MM.1S (cell line): ENCODE results near the gene UTP25.

ENCODE experiments used
- DNase-seq: peaks from one replicate; pipeline ENCODE4 v3.0.0-alpha.2; 2015
- H2AFZ ChIP-seq: fragments of 300-600 bp; sonication (generic); 2 replicates; pipeline ENCODE4 v1.6.0; 2016; ENCODE audit warnings: antibody characterized with exemption, low read length
- H3F3A ChIP-seq: fragments of 300-600 bp; sonication (generic); 2 replicates; pipeline ENCODE4 v1.6.1; 2016; ENCODE audit warnings: mild to moderate bottlenecking, antibody characterized with exemption, low read length, moderate library complexity, mixed read lengths; ENCODE audit not compliant: insufficient read depth
- H3K27ac ChIP-seq: fragments of 300-600 bp; sonication (generic); 2 replicates; pipeline ENCODE4 v1.5.1; 2016; ENCODE audit warnings: mild to moderate bottlenecking, low read length
- H3K27me3 ChIP-seq: fragments of 300-600 bp; sonication (generic); replicated peaks from 2 replicates; pipeline ENCODE4 v1.6.0; 2016; ENCODE audit warnings: low read length; ENCODE audit not compliant: insufficient read depth
- H3K36me3 ChIP-seq: fragments of 300-600 bp; sonication (generic); replicated peaks from 2 replicates; pipeline ENCODE4 v1.6.1; 2016; ENCODE audit warnings: mild to moderate bottlenecking, low read length, mixed read lengths; ENCODE audit not compliant: insufficient read depth
- H3K4me1 ChIP-seq: fragments of 300-600 bp; sonication (generic); 2 replicates; pipeline ENCODE4 v1.6.1; 2016; ENCODE audit warnings: low read length, mixed read lengths
- H3K4me2 ChIP-seq: fragments of 300-600 bp; sonication (generic); 2 replicates; pipeline ENCODE4 v1.6.0; 2016; ENCODE audit warnings: low read depth, low read length
- H3K4me3 ChIP-seq: fragments of 300-600 bp; sonication (generic); 2 replicates; pipeline ENCODE4 v1.5.1; 2016; ENCODE audit warnings: low read length, mixed read lengths
- H3K79me2 ChIP-seq: fragments of 300-600 bp; sonication (generic); 2 replicates; pipeline ENCODE4 v1.6.1; 2016; ENCODE audit warnings: mixed run types, low read length, mixed read lengths
- H3K9ac ChIP-seq: fragments of 300-600 bp; sonication (generic); 2 replicates; pipeline ENCODE4 v1.6.1; 2016; ENCODE audit warnings: low read length, mixed read lengths
- H3K9me2 ChIP-seq: fragments of 300-600 bp; sonication (generic); replicated peaks from 2 replicates; pipeline ENCODE4 v1.6.1; 2016; ENCODE audit warnings: mild to moderate bottlenecking, low read length, mixed read lengths; ENCODE audit not compliant: insufficient read depth
- H3K9me3 ChIP-seq: fragments of 300-600 bp; sonication (generic); replicated peaks from 2 replicates; pipeline ENCODE4 v1.6.1; 2016; ENCODE audit warnings: mild to moderate bottlenecking, low read length, mixed read lengths; ENCODE audit not compliant: insufficient read depth
- H4K20me1 ChIP-seq: fragments of 300-600 bp; sonication (generic); 2 replicates; pipeline ENCODE4 v1.6.1; 2016; ENCODE audit warnings: mild to moderate bottlenecking, low read length, moderate library complexity, mixed read lengths; ENCODE audit not compliant: insufficient read depth
- EZH2 ChIP-seq: fragments of 300-600 bp; sonication (generic); optimal IDR thresholded peaks from 2 replicates; pipeline ENCODE3; 2017; ENCODE audit warnings: low read depth, mild to moderate bottlenecking, antibody characterized with exemption, low read length, mixed read lengths
- EZH2phosphoT487 ChIP-seq: fragments of 300-600 bp; sonication (generic); IDR thresholded peaks from 2 replicates; pipeline ENCODE4 v1.6.1; 2018; ENCODE audit warnings: antibody characterized with exemption, low read length
- TF ChIP-seq, protein P1 (sequence below): fragments of 300-600 bp; sonication (generic); IDR thresholded peaks from 2 replicates; pipeline ENCODE4 v1.5.1; 2016; ENCODE audit warnings: antibody characterized with exemption, low read length, mixed read lengths

Gene UTP25

DNA sequence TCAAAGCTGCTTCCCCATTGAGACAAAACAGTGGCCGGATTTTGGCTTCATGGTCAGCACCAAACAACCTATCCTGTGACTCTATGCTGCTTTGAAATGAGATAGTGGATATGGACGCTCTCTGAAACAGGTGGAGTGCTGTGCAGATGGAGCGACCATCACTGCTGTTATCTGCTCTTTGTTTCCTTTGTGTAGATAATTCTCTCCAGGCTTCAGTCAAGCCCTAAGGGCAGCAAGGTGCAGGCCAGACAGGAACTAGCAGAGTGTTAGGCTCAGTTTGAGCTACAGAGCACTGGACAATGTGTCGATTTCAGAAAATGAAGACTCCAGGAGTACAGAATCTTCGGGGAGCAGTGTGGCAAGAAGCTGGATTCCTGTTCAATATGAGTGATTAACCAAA, 17.0 kb upstream of the UTP25 start:
- no peaks in the 10 kb centered on the region for H3K9me3 ChIP-seq
- H4K20me1 ChIP-seq, result no peaks in the 10 kb centered on the region
- H3K4me3 ChIP-seq, result no peak overlapping the region
- H3F3A ChIP-seq, result no peaks in the 10 kb centered on the region
- no peak overlapping the region for H3K27ac ChIP-seq
- no peaks in the 10 kb centered on the region for H3K36me3 ChIP-seq
- H2AFZ ChIP-seq, result no peak overlapping the region
- TF ChIP-seq, protein P1, sequence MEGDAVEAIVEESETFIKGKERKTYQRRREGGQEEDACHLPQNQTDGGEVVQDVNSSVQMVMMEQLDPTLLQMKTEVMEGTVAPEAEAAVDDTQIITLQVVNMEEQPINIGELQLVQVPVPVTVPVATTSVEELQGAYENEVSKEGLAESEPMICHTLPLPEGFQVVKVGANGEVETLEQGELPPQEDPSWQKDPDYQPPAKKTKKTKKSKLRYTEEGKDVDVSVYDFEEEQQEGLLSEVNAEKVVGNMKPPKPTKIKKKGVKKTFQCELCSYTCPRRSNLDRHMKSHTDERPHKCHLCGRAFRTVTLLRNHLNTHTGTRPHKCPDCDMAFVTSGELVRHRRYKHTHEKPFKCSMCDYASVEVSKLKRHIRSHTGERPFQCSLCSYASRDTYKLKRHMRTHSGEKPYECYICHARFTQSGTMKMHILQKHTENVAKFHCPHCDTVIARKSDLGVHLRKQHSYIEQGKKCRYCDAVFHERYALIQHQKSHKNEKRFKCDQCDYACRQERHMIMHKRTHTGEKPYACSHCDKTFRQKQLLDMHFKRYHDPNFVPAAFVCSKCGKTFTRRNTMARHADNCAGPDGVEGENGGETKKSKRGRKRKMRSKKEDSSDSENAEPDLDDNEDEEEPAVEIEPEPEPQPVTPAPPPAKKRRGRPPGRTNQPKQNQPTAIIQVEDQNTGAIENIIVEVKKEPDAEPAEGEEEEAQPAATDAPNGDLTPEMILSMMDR, result no peak
- no peak for TF ChIP-seq EZH2
- no peak for TF ChIP-seq EZH2phosphoT487
- DNase-seq, result no peak
- no peak overlapping the region for H3K4me2 ChIP-seq
- H3K79me2 ChIP-seq, result no peaks in the 10 kb centered on the region
- no peaks in the 10 kb centered on the region for H3K4me1 ChIP-seq
- H3K9ac ChIP-seq, result no peak overlapping the region
- H3K27me3 ChIP-seq, result no peaks in the 10 kb centered on the region
- no peaks in the 10 kb centered on the region for H3K9me2 ChIP-seq

DNA sequence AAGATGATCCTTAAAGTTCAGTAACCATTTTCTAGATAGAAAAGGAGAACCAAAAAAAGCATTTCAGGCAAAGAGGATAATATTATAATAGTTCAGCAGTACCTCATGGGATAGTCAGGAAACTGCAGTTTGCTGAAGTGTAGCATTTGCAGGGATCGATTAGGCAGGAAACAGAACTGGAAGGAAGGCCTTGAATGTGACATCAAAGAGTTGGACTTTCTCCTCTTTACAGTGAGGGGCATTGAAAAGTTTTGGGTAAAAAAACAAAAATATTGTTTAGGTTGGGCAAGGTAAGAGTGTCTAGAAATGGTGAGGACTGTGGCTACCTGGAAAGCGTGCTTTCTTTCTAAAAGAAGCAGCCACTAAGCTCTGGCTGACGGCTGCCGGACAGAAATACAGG, 13.9 kb upstream of the UTP25 start:
- no peaks in the 10 kb centered on the region for H3K79me2 ChIP-seq
- no peaks in the 10 kb centered on the region for H3K9me2 ChIP-seq
- H3F3A ChIP-seq, result no peaks in the 10 kb centered on the region
- no peak overlapping the region for H2AFZ ChIP-seq
- TF ChIP-seq, protein P1, result no peak
- TF ChIP-seq EZH2 (no peak), EZH2phosphoT487 (no peak)
- H3K4me3 ChIP-seq, result no peak overlapping the region
- no peaks in the 10 kb centered on the region for H3K4me1 ChIP-seq
- H3K9ac ChIP-seq, result no peak overlapping the region
- no peak overlapping the region for H3K27ac ChIP-seq
- H3K36me3 ChIP-seq, result no peaks in the 10 kb centered on the region
- H3K4me2 ChIP-seq, result no peak overlapping the region
- DNase-seq, result no peak
- no peaks in the 10 kb centered on the region for H3K27me3 ChIP-seq
- H4K20me1 ChIP-seq, result no peaks in the 10 kb centered on the region
- H3K9me3 ChIP-seq, result no peaks in the 10 kb centered on the region

DNA sequence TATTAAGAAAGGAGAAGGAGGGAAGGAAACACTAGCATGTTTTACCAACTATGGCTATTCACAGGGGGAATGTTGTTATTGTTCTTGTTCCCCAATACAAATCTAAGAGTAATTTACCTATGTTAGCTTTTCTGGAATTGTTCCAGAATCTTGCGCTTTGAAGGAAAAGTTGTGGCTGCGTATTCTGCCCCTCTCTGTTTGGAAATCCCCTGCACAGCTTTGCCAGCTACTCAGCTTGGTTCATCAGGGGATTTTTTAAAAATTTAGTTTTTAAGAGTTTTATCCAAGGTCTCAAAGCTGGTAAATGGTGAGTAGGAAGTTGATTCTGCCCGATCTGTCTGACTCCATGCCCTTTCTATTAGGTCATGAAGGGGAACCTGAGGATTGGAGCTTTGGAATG, 12.3 kb upstream of the UTP25 start:
- Histone ChIP-seq H3K27me3 (no peaks in the 10 kb centered on the region), H3F3A (no peaks in the 10 kb centered on the region), H3K27ac (no peak overlapping the region), H3K4me2 (no peak overlapping the region), H3K4me1 (no peaks in the 10 kb centered on the region), H3K79me2 (no peaks in the 10 kb centered on the region), H3K9ac (no peak overlapping the region), H3K36me3 (no peaks in the 10 kb centered on the region), H3K4me3 (no peak overlapping the region), H3K9me2 (no peaks in the 10 kb centered on the region), H2AFZ (no peak overlapping the region), H4K20me1 (no peaks in the 10 kb centered on the region), H3K9me3 (no peaks in the 10 kb centered on the region)
- DNase-seq, result no peak
- TF ChIP-seq EZH2phosphoT487, result no peak
- TF ChIP-seq, protein P1, result no peak
- no peak for TF ChIP-seq EZH2

DNA sequence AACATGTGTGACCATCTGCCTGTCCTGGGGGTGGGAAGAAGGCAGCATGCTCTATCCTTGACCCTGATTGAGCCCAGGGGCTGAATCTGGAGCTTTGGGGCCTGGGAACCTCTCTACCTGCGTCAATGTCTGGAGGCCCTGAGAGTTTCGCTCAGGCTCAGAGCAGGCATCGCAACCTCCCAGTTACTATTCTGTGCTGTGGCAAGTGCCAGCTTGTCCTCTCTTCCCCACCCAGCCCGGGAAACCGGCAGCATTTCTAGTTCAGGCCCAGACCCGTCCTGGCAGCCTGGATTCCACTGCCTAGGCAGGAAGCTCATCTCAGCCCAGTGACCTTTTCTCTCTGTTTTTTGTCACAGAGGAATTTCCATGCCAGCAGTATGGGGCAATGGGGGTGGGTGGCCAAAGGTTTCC, 11.8 kb upstream of the UTP25 start:
- no peak overlapping the region for H2AFZ ChIP-seq
- no peak for TF ChIP-seq EZH2
- no peak for TF ChIP-seq EZH2phosphoT487
- TF ChIP-seq, protein P1, result no peak
- H3K4me2 ChIP-seq, result no peak overlapping the region
- no peaks in the 10 kb centered on the region for H3K9me2 ChIP-seq
- no peaks in the 10 kb centered on the region for H3K79me2 ChIP-seq
- H3K9ac ChIP-seq, result no peak overlapping the region
- H3F3A ChIP-seq, result no peaks in the 10 kb centered on the region
- no peaks in the 10 kb centered on the region for H3K4me1 ChIP-seq
- no peaks in the 10 kb centered on the region for H3K9me3 ChIP-seq
- H3K36me3 ChIP-seq, result no peaks in the 10 kb centered on the region
- no peak for DNase-seq
- no peaks in the 10 kb centered on the region for H3K27me3 ChIP-seq
- no peak overlapping the region for H3K4me3 ChIP-seq
- no peak overlapping the region for H3K27ac ChIP-seq
- H4K20me1 ChIP-seq, result no peaks in the 10 kb centered on the region
